Common myeloid progenitor, CD34-positive (primary cell): Measurements from ENCODE around the gene SIRT2.
"Not testable (repeated sequence)": the region's sequence is repeated elsewhere in the genome, so short reads cannot be mapped to it uniquely, and the experiment has no call there.

Source experiments
- CTCF ChIA-PET: fragments of 350-600 bp; sonication (Branson Sonifier 250); formaldehyde crosslinking; loops from one replicate; lab custom pipeline; 2021; ENCODE audit warnings: antibody characterized with exemption; lab: Charles Lee
- POLR2A ChIA-PET: fragments of 350-600 bp; sonication (Branson Sonifier 250); formaldehyde crosslinking; loops from one replicate; lab custom pipeline; 2021; ENCODE audit warnings: antibody characterized with exemption; lab: Charles Lee
- DNase-seq, 3 donors: peaks; one replicate each; pipeline versions ENCODE4 v3.0.0 to v3.0.0-alpha.2; 2013
- H3K27ac ChIP-seq, 2 experiments: 1 replicate in 1 of 2; 2 replicates in 1 of 2; pipeline ENCODE4 v1.7.0; 2013; ENCODE audit warnings: inconsistent platforms in 2 of 2, low read length in 2 of 2, mild to moderate bottlenecking in 2 of 2, low read depth in 1 of 2, moderate library complexity in 1 of 2; ENCODE audit not compliant: severe bottlenecking in 2 of 2, insufficient read depth in 1 of 2, poor library complexity in 1 of 2
- H3K27me3 ChIP-seq, 5 experiments: replicated peaks in 2 of 5; 1 replicate in 3 of 5; 2 replicates in 2 of 5; pipeline versions ENCODE4 v1.6.1 to v1.7.0; 2013; ENCODE audit warnings: low read length in 4 of 5, mild to moderate bottlenecking in 2 of 5, moderate library complexity in 2 of 5, inconsistent platforms in 1 of 5; ENCODE audit not compliant: insufficient read depth in 5 of 5, control insufficient read depth in 4 of 5
- H3K36me3 ChIP-seq, 4 experiments: 1 replicate in 2 of 4; 2 replicates in 2 of 4; pipeline versions ENCODE4 v1.6.1 to v1.7.0; 2013; ENCODE audit warnings: low read length in 3 of 4, control low read depth in 1 of 4, mild to moderate bottlenecking in 1 of 4; ENCODE audit not compliant: control insufficient read depth in 4 of 4, insufficient read depth in 4 of 4
- H3K4me1 ChIP-seq, 4 experiments: 1 replicate in 3 of 4; 2 replicates in 1 of 4; pipeline versions ENCODE4 v1.6.1 to v1.7.1; 2013; ENCODE audit warnings: low read length in 3 of 4, mild to moderate bottlenecking in 3 of 4, control low read depth in 1 of 4, inconsistent platforms in 1 of 4, moderate library complexity in 1 of 4; ENCODE audit not compliant: control insufficient read depth in 4 of 4, insufficient read depth in 4 of 4; ENCODE audit errors: control extremely low read depth in 1 of 4
- H3K4me3 ChIP-seq, 7 experiments: 1 replicate in 4 of 7; 2 replicates in 3 of 7; pipeline versions ENCODE4 v1.5.1 to v1.7.0; 2013; ENCODE audit warnings: mild to moderate bottlenecking in 7 of 7, low read length in 6 of 7, moderate library complexity in 6 of 7, inconsistent platforms in 2 of 7, low read depth in 2 of 7, control low read depth in 1 of 7; ENCODE audit not compliant: insufficient read depth in 4 of 7, control insufficient read depth in 1 of 7; ENCODE audit errors: extremely low read depth in 1 of 7
- H3K9me3 ChIP-seq, 5 experiments: 1 replicate in 4 of 5; 2 replicates in 1 of 5; pipeline versions ENCODE4 v1.6.1 to v1.7.1; 2013; ENCODE audit warnings: low read length in 4 of 5, mild to moderate bottlenecking in 2 of 5, inconsistent platforms in 1 of 5, low read depth in 1 of 5, moderate library complexity in 1 of 5; ENCODE audit not compliant: control insufficient read depth in 4 of 5, insufficient read depth in 2 of 5; ENCODE audit errors: control extremely low read depth in 1 of 5
- WGBS: methylation state at CpG from one replicate; pipeline ENCODE4 v1.1.5; 2013; ENCODE audit not compliant: insufficient coverage; 5-methylcytosine and 5-hydroxymethylcytosine counted together

SIRT2 gene

GRCh38 chr19:38856813-38857212 is 42.6 kb downstream of the SIRT2 start:
- POLR2A ChIA-PET = interaction anchor here (0.6 to 1.4 kb wide), 4 partner anchors 10 to 207 kb away, joined by 3 to 4 read pairs (median 3); no protein-coding TSS in a partner anchor

GRCh38 chr19:38855751-38856150 is 43.7 kb downstream of the SIRT2 start:
- not testable (repeated sequence) for H3K27ac ChIP-seq

More at GRCh38 chr19:38856813-38857212, 42.6 kb downstream of the SIRT2 start:
- no peak for DNase-seq
- no peak overlapping the region for H3K4me3 ChIP-seq
- peaks cover 0 to 24% (median 19%) of the 10 kb centered on the region in 4 experiments for H3K4me1 ChIP-seq
- H3K9me3 ChIP-seq = no peaks in the 10 kb centered on the region
- WGBS = 62% methylated on average over 2 of the region's 3 CpGs
- no peak overlapping the region for H3K27ac ChIP-seq
- CTCF ChIA-PET = interaction anchor here (0.6 to 2.2 kb wide), 5 partner anchors 10 to 215 kb away, joined by 3 to 8 read pairs (median 3); partner anchors contain the start of gene NFKBIB
- H3K36me3 ChIP-seq = no peaks in the 10 kb centered on the region
- H3K27me3 ChIP-seq = no peaks in the 10 kb centered on the region

GRCh38 chr19:38854961-38855360 is 44.5 kb downstream of the SIRT2 start:
- H3K4me3 ChIP-seq, H3K27me3 ChIP-seq, H3K27ac ChIP-seq, H3K36me3 ChIP-seq, POLR2A ChIA-PET, H3K9me3 ChIP-seq, DNase-seq, CTCF ChIA-PET: not testable (repeated sequence)
- peaks cover 0 to 33% (median 30%) of the 10 kb centered on the region in 4 experiments for H3K4me1 ChIP-seq
- WGBS = no CpG with 5 or more reads among the region's 3 CpGs

More at GRCh38 chr19:38855751-38856150, 43.7 kb downstream of the SIRT2 start:
- H3K27me3 ChIP-seq, H3K9me3 ChIP-seq, CTCF ChIA-PET, H3K4me3 ChIP-seq, H3K36me3 ChIP-seq, POLR2A ChIA-PET, DNase-seq: not testable (repeated sequence)
- peaks cover 0 to 30% (median 28%) of the 10 kb centered on the region in 4 experiments for H3K4me1 ChIP-seq
- 100% methylated on average over 10 of the region's 37 CpGs for WGBS

GRCh38 chr19:38853214-38853613 is 46.2 kb downstream of the SIRT2 start:
- H3K27ac ChIP-seq = no peak overlapping the region
- DNase-seq = no peak
- CTCF ChIA-PET = interaction anchor here (0.7 to 2.9 kb wide), 6 partner anchors 9 to 77 kb away, joined by 3 to 15 read pairs (median 6); partner anchors contain the start of genes MRPS12, RINL and SARS2
- H3K27me3 ChIP-seq = no peaks in the 10 kb centered on the region
- H3K9me3 ChIP-seq = no peaks in the 10 kb centered on the region
- peak overlapping the region in 2 of 7 experiments; percentile 78 to 84 for H3K4me3 ChIP-seq
- POLR2A ChIA-PET = interaction anchor here (0.6 to 1.8 kb wide), 2 partner anchors 9 to 11 kb away, joined by 3 to 4 read pairs; no protein-coding TSS in a partner anchor
- WGBS = 98% methylated on average over 14 of the region's 17 CpGs
- peaks cover 6 to 43% (median 39%) of the 10 kb centered on the region in 4 experiments for H3K4me1 ChIP-seq
- H3K36me3 ChIP-seq = peaks cover 0 to 8% (median 2%) of the 10 kb centered on the region in 4 experiments

GRCh38 chr19:38852231-38853044 is 47.0 kb downstream of the SIRT2 start:
- H3K36me3 ChIP-seq = peaks cover 0 to 13% (median 6%) of the 10 kb centered on the region in 4 experiments
- no peaks in the 10 kb centered on the region for H3K27me3 ChIP-seq
- no peaks in the 10 kb centered on the region for H3K9me3 ChIP-seq
- 4% methylated on average over 19 of the region's 52 CpGs for WGBS
- ChIA-PET POLR2A (interaction anchor here (0.6 to 1.8 kb wide), 3 partner anchors 10 to 47 kb away, joined by 3 to 4 read pairs (median 3); partner anchors contain the start of genes NFKBIB and SIRT2), CTCF (interaction anchor here (0.7 to 2.9 kb wide), 6 partner anchors 10 to 78 kb away, joined by 3 to 15 read pairs (median 6); partner anchors contain the start of genes MRPS12, RINL and SARS2)
- peak overlapping the region; percentile 33 to 86 for H3K27ac ChIP-seq
- peaks cover 6 to 46% (median 43%) of the 10 kb centered on the region in 4 experiments for H3K4me1 ChIP-seq
- H3K4me3 ChIP-seq = peak overlapping the region; percentile 39 to 96 (median 84)
- DNase-seq = peak in 2 of 3 donors; percentile 74 to 77

GRCh38 chr19:38851622-38852230 is 47.7 kb downstream of the SIRT2 start:
- Histone ChIP-seq H3K9me3 (no peaks in the 10 kb centered on the region), H3K36me3 (peaks cover 0 to 20% (median 13%) of the 10 kb centered on the region in 4 experiments), H3K27ac (peak overlapping the region; percentile 68 to 87), H3K27me3 (no peaks in the 10 kb centered on the region), H3K4me3 (peak overlapping the region; percentile 39 to 97 (median 88)), H3K4me1 (peaks cover 6 to 42% (median 37%) of the 10 kb centered on the region in 4 experiments)
- WGBS = 0% methylated on average over 27 of the region's 67 CpGs
- DNase-seq = peak; percentile 86 to 93 (median 92)
- ChIA-PET CTCF (interaction anchor here (0.6 to 2.9 kb wide), 4 partner anchors 18 to 110 kb away, joined by 4 to 9 read pairs (median 6); partner anchors contain the start of gene RINL), POLR2A (interaction anchor here (0.6 to 1.4 kb wide), 4 partner anchors 13 to 48 kb away, joined by 3 to 4 read pairs (median 3); partner anchors contain the start of genes NFKBIB and SIRT2)
